Measurements from ENCODE around the gene MEIKIN. TPM values are rescaled to one million over a fixed set of nuclear protein-coding genes. Genes with fewer than 3 reads are reported as not detected.

MEIKIN gene
- total and polyA plus RNA-seq, 2 experiments from 2014 or later: not detected

DNA sequence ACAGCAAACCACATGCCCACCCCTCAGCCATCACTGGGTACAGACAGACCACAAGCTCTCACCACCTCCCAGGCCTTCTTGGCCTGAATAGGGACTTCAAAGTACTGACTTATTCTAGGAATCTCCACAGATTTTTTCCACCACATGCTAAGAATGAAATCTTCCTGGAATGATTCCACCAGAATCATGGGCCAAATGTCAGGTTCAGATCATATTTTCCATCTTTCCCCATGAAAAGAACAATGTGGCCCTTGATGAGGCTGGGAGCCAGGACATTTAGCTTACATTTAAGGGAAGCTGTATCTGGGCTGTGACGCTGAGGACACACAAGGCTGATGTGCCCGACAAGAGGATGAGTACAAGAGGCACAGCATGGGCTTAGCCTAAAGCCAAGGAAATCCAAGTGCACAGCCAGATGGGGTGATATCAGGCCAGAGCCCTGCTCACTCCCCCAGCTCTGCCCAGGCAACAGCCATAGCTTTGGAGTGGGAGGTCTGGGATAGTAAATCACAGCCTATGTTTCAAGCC is 37.8 kb upstream of the MEIKIN start:
- no peak overlapping the region for H3K27ac Mint-ChIP-seq
- DNase-seq (ENCODE audit: low spot score) (no peak), ATAC-seq (no peak)
- peaks cover 4% of the 10 kb centered on the region for H3K27me3 Mint-ChIP-seq (ENCODE audit: insufficient read depth, low read depth, poor library complexity)
- H3K27ac ChIP-seq (ENCODE audit: low read depth): no peak overlapping the region
- H3K9me2 ChIP-seq (ENCODE audit: insufficient read depth): no peaks in the 10 kb centered on the region
- H3K4me1 ChIP-seq (ENCODE audit: insufficient read depth): no peaks in the 10 kb centered on the region
- H3K4me2 ChIP-seq: no peak overlapping the region
- no peaks in the 10 kb centered on the region for H3K9me3 Mint-ChIP-seq
- no peak overlapping the region for H3K4me3 Mint-ChIP-seq
- H3K4me3 ChIP-seq: no peak overlapping the region
- H4K20me1 ChIP-seq (replicated peaks; ENCODE audit: insufficient read depth): no peaks in the 10 kb centered on the region
- no peaks in the 10 kb centered on the region for H3K36me3 Mint-ChIP-seq (ENCODE audit: low read depth)
- no peaks in the 10 kb centered on the region for H3K27me3 ChIP-seq (ENCODE audit: insufficient read depth)
- TF ChIP-seq CREB1 (CRISPR knock-in tag; IDR thresholded peaks at IDR 0.05; ENCODE audit: low read depth) (no peak), EZH2 (IDR thresholded peaks at IDR 0.05; ENCODE audit: low read depth, unreplicated experiment) (no peak), NANOG (IDR thresholded peaks at IDR 0.05; ENCODE audit: borderline replicate concordance) (no peak), EZH2phosphoT487 (IDR thresholded peaks at IDR 0.05; ENCODE audit: unreplicated experiment) (no peak), ZNF114 (CRISPR knock-in tag; IDR thresholded peaks at IDR 0.05) (no peak), POLR2AphosphoS5 (IDR thresholded peaks at IDR 0.05; ENCODE audit: low read depth) (no peak), STAT1 (IDR thresholded peaks at IDR 0.05; ENCODE audit: unreplicated experiment) (no peak), ZNF331 (CRISPR knock-in tag; IDR thresholded peaks at IDR 0.05; ENCODE audit: low read depth) (no peak), JUNB (IDR thresholded peaks at IDR 0.05; ENCODE audit: unreplicated experiment) (no peak)
- TF ChIP-seq, protein P1, sequence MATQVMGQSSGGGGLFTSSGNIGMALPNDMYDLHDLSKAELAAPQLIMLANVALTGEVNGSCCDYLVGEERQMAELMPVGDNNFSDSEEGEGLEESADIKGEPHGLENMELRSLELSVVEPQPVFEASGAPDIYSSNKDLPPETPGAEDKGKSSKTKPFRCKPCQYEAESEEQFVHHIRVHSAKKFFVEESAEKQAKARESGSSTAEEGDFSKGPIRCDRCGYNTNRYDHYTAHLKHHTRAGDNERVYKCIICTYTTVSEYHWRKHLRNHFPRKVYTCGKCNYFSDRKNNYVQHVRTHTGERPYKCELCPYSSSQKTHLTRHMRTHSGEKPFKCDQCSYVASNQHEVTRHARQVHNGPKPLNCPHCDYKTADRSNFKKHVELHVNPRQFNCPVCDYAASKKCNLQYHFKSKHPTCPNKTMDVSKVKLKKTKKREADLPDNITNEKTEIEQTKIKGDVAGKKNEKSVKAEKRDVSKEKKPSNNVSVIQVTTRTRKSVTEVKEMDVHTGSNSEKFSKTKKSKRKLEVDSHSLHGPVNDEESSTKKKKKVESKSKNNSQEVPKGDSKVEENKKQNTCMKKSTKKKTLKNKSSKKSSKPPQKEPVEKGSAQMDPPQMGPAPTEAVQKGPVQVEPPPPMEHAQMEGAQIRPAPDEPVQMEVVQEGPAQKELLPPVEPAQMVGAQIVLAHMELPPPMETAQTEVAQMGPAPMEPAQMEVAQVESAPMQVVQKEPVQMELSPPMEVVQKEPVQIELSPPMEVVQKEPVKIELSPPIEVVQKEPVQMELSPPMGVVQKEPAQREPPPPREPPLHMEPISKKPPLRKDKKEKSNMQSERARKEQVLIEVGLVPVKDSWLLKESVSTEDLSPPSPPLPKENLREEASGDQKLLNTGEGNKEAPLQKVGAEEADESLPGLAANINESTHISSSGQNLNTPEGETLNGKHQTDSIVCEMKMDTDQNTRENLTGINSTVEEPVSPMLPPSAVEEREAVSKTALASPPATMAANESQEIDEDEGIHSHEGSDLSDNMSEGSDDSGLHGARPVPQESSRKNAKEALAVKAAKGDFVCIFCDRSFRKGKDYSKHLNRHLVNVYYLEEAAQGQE (IDR thresholded peaks at IDR 0.05; ENCODE audit: unreplicated experiment): no peak
- TF ChIP-seq, protein P2, sequence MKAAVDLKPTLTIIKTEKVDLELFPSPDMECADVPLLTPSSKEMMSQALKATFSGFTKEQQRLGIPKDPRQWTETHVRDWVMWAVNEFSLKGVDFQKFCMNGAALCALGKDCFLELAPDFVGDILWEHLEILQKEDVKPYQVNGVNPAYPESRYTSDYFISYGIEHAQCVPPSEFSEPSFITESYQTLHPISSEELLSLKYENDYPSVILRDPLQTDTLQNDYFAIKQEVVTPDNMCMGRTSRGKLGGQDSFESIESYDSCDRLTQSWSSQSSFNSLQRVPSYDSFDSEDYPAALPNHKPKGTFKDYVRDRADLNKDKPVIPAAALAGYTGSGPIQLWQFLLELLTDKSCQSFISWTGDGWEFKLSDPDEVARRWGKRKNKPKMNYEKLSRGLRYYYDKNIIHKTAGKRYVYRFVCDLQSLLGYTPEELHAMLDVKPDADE (IDR thresholded peaks at IDR 0.05): no peak
- TF ChIP-seq, protein P3, sequence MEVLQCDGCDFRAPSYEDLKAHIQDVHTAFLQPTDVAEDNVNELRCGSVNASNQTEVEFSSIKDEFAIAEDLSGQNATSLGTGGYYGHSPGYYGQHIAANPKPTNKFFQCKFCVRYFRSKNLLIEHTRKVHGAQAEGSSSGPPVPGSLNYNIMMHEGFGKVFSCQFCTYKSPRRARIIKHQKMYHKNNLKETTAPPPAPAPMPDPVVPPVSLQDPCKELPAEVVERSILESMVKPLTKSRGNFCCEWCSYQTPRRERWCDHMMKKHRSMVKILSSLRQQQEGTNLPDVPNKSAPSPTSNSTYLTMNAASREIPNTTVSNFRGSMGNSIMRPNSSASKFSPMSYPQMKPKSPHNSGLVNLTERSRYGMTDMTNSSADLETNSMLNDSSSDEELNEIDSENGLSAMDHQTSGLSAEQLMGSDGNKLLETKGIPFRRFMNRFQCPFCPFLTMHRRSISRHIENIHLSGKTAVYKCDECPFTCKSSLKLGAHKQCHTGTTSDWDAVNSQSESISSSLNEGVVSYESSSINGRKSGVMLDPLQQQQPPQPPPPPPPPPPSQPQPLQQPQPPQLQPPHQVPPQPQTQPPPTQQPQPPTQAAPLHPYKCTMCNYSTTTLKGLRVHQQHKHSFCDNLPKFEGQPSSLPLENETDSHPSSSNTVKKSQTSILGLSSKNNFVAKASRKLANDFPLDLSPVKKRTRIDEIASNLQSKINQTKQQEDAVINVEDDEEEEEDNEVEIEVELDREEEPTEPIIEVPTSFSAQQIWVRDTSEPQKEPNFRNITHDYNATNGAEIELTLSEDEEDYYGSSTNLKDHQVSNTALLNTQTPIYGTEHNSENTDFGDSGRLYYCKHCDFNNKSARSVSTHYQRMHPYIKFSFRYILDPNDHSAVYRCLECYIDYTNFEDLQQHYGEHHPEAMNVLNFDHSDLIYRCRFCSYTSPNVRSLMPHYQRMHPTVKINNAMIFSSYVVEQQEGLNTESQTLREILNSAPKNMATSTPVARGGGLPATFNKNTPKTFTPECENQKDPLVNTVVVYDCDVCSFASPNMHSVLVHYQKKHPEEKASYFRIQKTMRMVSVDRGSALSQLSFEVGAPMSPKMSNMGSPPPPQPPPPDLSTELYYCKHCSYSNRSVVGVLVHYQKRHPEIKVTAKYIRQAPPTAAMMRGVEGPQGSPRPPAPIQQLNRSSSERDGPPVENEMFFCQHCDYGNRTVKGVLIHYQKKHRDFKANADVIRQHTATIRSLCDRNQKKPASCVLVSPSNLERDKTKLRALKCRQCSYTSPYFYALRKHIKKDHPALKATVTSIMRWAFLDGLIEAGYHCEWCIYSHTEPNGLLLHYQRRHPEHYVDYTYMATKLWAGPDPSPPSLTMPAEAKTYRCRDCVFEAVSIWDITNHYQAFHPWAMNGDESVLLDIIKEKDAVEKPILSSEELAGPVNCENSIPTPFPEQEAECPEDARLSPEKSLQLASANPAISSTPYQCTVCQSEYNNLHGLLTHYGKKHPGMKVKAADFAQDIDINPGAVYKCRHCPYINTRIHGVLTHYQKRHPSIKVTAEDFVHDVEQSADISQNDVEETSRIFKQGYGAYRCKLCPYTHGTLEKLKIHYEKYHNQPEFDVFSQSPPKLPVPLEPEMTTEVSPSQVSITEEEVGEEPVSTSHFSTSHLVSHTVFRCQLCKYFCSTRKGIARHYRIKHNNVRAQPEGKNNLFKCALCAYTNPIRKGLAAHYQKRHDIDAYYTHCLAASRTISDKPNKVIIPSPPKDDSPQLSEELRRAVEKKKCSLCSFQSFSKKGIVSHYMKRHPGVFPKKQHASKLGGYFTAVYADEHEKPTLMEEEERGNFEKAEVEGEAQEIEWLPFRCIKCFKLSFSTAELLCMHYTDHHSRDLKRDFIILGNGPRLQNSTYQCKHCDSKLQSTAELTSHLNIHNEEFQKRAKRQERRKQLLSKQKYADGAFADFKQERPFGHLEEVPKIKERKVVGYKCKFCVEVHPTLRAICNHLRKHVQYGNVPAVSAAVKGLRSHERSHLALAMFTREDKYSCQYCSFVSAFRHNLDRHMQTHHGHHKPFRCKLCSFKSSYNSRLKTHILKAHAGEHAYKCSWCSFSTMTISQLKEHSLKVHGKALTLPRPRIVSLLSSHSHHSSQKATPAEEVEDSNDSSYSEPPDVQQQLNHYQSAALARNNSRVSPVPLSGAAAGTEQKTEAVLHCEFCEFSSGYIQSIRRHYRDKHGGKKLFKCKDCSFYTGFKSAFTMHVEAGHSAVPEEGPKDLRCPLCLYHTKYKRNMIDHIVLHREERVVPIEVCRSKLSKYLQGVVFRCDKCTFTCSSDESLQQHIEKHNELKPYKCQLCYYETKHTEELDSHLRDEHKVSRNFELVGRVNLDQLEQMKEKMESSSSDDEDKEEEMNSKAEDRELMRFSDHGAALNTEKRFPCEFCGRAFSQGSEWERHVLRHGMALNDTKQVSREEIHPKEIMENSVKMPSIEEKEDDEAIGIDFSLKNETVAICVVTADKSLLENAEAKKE (CRISPR knock-in tag; IDR thresholded peaks at IDR 0.05): no peak
- TF ChIP-seq, protein P4, sequence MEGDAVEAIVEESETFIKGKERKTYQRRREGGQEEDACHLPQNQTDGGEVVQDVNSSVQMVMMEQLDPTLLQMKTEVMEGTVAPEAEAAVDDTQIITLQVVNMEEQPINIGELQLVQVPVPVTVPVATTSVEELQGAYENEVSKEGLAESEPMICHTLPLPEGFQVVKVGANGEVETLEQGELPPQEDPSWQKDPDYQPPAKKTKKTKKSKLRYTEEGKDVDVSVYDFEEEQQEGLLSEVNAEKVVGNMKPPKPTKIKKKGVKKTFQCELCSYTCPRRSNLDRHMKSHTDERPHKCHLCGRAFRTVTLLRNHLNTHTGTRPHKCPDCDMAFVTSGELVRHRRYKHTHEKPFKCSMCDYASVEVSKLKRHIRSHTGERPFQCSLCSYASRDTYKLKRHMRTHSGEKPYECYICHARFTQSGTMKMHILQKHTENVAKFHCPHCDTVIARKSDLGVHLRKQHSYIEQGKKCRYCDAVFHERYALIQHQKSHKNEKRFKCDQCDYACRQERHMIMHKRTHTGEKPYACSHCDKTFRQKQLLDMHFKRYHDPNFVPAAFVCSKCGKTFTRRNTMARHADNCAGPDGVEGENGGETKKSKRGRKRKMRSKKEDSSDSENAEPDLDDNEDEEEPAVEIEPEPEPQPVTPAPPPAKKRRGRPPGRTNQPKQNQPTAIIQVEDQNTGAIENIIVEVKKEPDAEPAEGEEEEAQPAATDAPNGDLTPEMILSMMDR (conservative IDR thresholded peaks at IDR 0.05; ENCODE audit: low read depth in 2 of 2): no peak
- no peak overlapping the region for H2AFZ ChIP-seq
- H3F3A ChIP-seq (replicated peaks; ENCODE audit: low read depth): no peaks in the 10 kb centered on the region
- H3K79me2 ChIP-seq (replicated peaks; ENCODE audit: insufficient read depth): no peaks in the 10 kb centered on the region
- H3K4me1 Mint-ChIP-seq: no peaks in the 10 kb centered on the region
- H3K36me3 ChIP-seq (ENCODE audit: insufficient read depth): no peaks in the 10 kb centered on the region
